IMR-90 (cell line): ENCODE data around the gene NOXA1. TPM values are rescaled to one million over a fixed set of nuclear protein-coding genes. Genes with fewer than 3 reads are reported as not detected.
A peak's percentile ranks its signal among the peaks of the same experiment; 100 is the strongest.

Experiments
- ATAC-seq: fragments of 200-7000 bp; cut with Tn5 transposase; 2 replicates; pipeline ENCODE4 v1.9.1; 2020; ENCODE audit warnings: low read depth, mild to moderate bottlenecking, moderate library complexity
- BruUV-seq: library from RNA; stranded (reverse); fragments of 400-500 nt; replicated peaks from 2 replicates; lab custom pipeline; 2021; lab: Mats Ljungman, UMichigan
- CTCF ChIA-PET: fragments of 300-600 bp; formaldehyde crosslinking; extraction: SDS; loops from one replicate; lab custom pipeline; 2021; ENCODE audit warnings: antibody characterized with exemption; lab: Yijun Ruan, JAX
- POLR2A ChIA-PET: fragments of 300-600 bp; sonication (Branson Sonifier 250); formaldehyde crosslinking; loops from one replicate; lab custom pipeline; 2022; ENCODE audit warnings: antibody characterized with exemption; ENCODE audit not compliant: unreplicated experiment; lab: Charles Lee
- DNase-seq: peaks from one replicate; pipeline ENCODE4 v3.0.0; 2013
- H2AFZ ChIP-seq: replicated peaks from 2 replicates; pipeline ENCODE3; 2013; ENCODE audit warnings: low read length, mild to moderate bottlenecking; ENCODE audit not compliant: poor library complexity
- H2AK5ac ChIP-seq: 2 replicates; pipeline ENCODE4 v1.6.1; 2013; ENCODE audit warnings: low read depth, low read length, inconsistent platforms
- H2AK9ac ChIP-seq: replicated peaks from 2 replicates; pipeline ENCODE3; 2013; ENCODE audit warnings: mild to moderate bottlenecking, low read depth, low read length, moderate library complexity; ENCODE audit not compliant: poor library complexity
- H2BK120ac ChIP-seq: 2 replicates; pipeline ENCODE4 v1.6.1; 2013; ENCODE audit warnings: low read depth, low read length, inconsistent platforms
- H2BK15ac ChIP-seq: 3 replicates; pipeline ENCODE4 v1.6.1; 2013; ENCODE audit warnings: low read depth, low read length, inconsistent platforms
- H2BK20ac ChIP-seq: 2 replicates; pipeline ENCODE4 v1.6.1; 2013; ENCODE audit warnings: low read depth, mild to moderate bottlenecking, inconsistent platforms, low read length, moderate library complexity
- H2BK5ac ChIP-seq: 2 replicates; pipeline ENCODE4 v1.6.1; 2013; ENCODE audit warnings: mild to moderate bottlenecking, low read depth, low read length, inconsistent platforms; ENCODE audit not compliant: poor library complexity, severe bottlenecking
- H3K14ac ChIP-seq: replicated peaks from 2 replicates; pipeline ENCODE4 v1.6.1; 2013; ENCODE audit warnings: low read depth, low read length, inconsistent platforms
- H3K18ac ChIP-seq: 2 replicates; pipeline ENCODE4 v1.6.1; 2013; ENCODE audit warnings: low read depth, low read length, control low read depth
- H3K23ac ChIP-seq: 2 replicates; pipeline ENCODE4 v1.6.1; 2013; ENCODE audit warnings: low read depth, low read length, inconsistent platforms
- H3K27ac ChIP-seq: 2 replicates; pipeline ENCODE4 v1.5.1; 2013; ENCODE audit warnings: mild to moderate bottlenecking, control low read depth, low read length; ENCODE audit not compliant: insufficient read depth
- H3K27me3 ChIP-seq: 2 replicates; pipeline ENCODE4 v1.6.1; 2013; ENCODE audit warnings: low read length; ENCODE audit not compliant: control insufficient read depth, insufficient read depth
- H3K36me3 ChIP-seq: 2 replicates; pipeline ENCODE4 v1.6.1; 2013; ENCODE audit warnings: low read length, mixed read lengths; ENCODE audit not compliant: control insufficient read depth, insufficient read depth
- H3K4ac ChIP-seq: 2 replicates; pipeline ENCODE4 v1.6.1; 2013; ENCODE audit warnings: low read depth, low read length, inconsistent platforms
- H3K4me1 ChIP-seq: 2 replicates; pipeline ENCODE4 v1.6.1; 2013; ENCODE audit warnings: low read length, mixed read lengths; ENCODE audit not compliant: control insufficient read depth, insufficient read depth
- H3K4me2 ChIP-seq: 2 replicates; pipeline ENCODE4 v1.6.1; 2013; ENCODE audit warnings: low read depth, mild to moderate bottlenecking, control low read depth, low read length, moderate library complexity
- H3K4me3 ChIP-seq: 2 replicates; pipeline ENCODE4 v1.5.1; 2013; ENCODE audit warnings: low read depth, mild to moderate bottlenecking, control low read depth, low read length, moderate library complexity; ENCODE audit not compliant: insufficient read depth
- H3K56ac ChIP-seq: 2 replicates; pipeline ENCODE4 v1.6.1; 2013; ENCODE audit warnings: low read length, inconsistent platforms; ENCODE audit not compliant: insufficient read depth; ENCODE audit errors: extremely low read depth
- H3K79me1 ChIP-seq, 2 experiments: 2 replicates each; pipeline ENCODE4 v1.6.1; 2013; ENCODE audit warnings: low read length in 2 of 2, inconsistent platforms in 1 of 2, low read depth in 1 of 2
- H3K9ac ChIP-seq: 2 replicates; pipeline ENCODE4 v1.6.1; 2013; ENCODE audit warnings: low read depth, low read length, control low read depth
- H3K9me1 ChIP-seq: 2 replicates; pipeline ENCODE4 v1.6.1; 2013; ENCODE audit warnings: low read length, inconsistent platforms; ENCODE audit not compliant: insufficient read depth
- H3K9me3 ChIP-seq: 2 replicates; pipeline ENCODE4 v1.6.1; 2013; ENCODE audit warnings: low read length; ENCODE audit not compliant: control insufficient read depth, insufficient read depth
- H4K20me1 ChIP-seq: 2 replicates; pipeline ENCODE4 v1.6.1; 2013; ENCODE audit warnings: low read length, inconsistent platforms; ENCODE audit not compliant: insufficient read depth
- H4K5ac ChIP-seq: 2 replicates; pipeline ENCODE4 v1.6.1; 2013; ENCODE audit warnings: mild to moderate bottlenecking, low read depth, low read length, control low read depth
- H4K8ac ChIP-seq, 2 experiments: 2 replicates each; pipeline ENCODE4 v1.6.1; 2013; ENCODE audit warnings: low read depth in 2 of 2, low read length in 2 of 2, control low read depth in 1 of 2, inconsistent platforms in 1 of 2
- H4K91ac ChIP-seq: 2 replicates; pipeline ENCODE4 v1.6.1; 2013; ENCODE audit warnings: low read depth, low read length, inconsistent platforms; ENCODE audit not compliant: insufficient read depth
- CEBPB ChIP-seq: IDR thresholded peaks from 2 replicates; pipeline ENCODE4 v1.6.1; 2012; ENCODE audit warnings: low read depth, low read length, improper control_type of control experiment
- CTCF ChIP-seq: conservative IDR thresholded peaks from 2 replicates; pipeline ENCODE4 v1.5.1; 2012; ENCODE audit warnings: mild to moderate bottlenecking, low read depth, low read length, improper control_type of control experiment
- MAZ ChIP-seq: IDR thresholded peaks from 2 replicates; pipeline ENCODE4 v1.6.1; 2012; ENCODE audit warnings: low read depth, mild to moderate bottlenecking, low read length, improper control_type of control experiment, moderate library complexity, borderline replicate concordance
- RCOR1 ChIP-seq: IDR thresholded peaks from 2 replicates; pipeline ENCODE4 v1.6.1; 2012; ENCODE audit warnings: mild to moderate bottlenecking, low read length, improper control_type of control experiment; ENCODE audit not compliant: insufficient replicate concordance
- SMC3 ChIP-seq: fragments of 150-350 bp; IDR thresholded peaks from 2 replicates; pipeline ENCODE4 v1.6.1; 2016; ENCODE audit warnings: low read depth, mild to moderate bottlenecking, antibody characterized with exemption, low read length, moderate library complexity
- WGBS, 2 experiments: methylation state at CpG; one replicate each; pipeline versions ENCODE4 v1.1.5 to v1.1.7; 2013; ENCODE audit warnings: missing lambda C conversion rate in 2 of 2; ENCODE audit not compliant: insufficient read length in 1 of 2; ENCODE audit errors: extremely low coverage in 2 of 2; 5-methylcytosine and 5-hydroxymethylcytosine counted together
- dilution Hi-C: fragments of 300-500 bp; cut with HindIII; formaldehyde crosslinking; loops from one replicate; pipeline ENCODE4 v1.14.3; 2018; ENCODE audit warnings: low sequenced_read_pairs; ENCODE audit not compliant: unreplicated experiment
- in situ Hi-C: fragments of 300-500 bp; cut with MboI; formaldehyde crosslinking; loops from 3 replicates; pipeline ENCODE4 v1.14.3; 2019; ENCODE audit warnings: low sequenced_read_pairs, inconsistent platforms, mixed read lengths
- intact Hi-C: fragments of 100-400 bp; cut with micrococcal nuclease; formaldehyde crosslinking; loops from 2 replicates; pipeline ENCODE4 v1.10.0; 2022
- polyA plus RNA-seq, 3 experiments: library from polyadenylated mRNA; depleted of rRNA; stranded (reverse); fragments of >200 nt; gene quantifications; 2 replicates each; pipeline ENCODE4 v1.2.3, GENCODE V29; 2012; ENCODE audit warnings: low replicate concordance in 1 of 3
- total RNA-seq: library from RNA; depleted of rRNA; stranded (reverse); fragments of >200 nt; gene quantifications from 2 replicates; pipeline ENCODE4 v1.2.3, GENCODE V29; 2012
- TF ChIP-seq, protein P1 (sequence below): fragments of 150-350 bp; IDR thresholded peaks from 2 replicates; pipeline ENCODE4 v1.6.1; 2016; ENCODE audit warnings: low read depth, mild to moderate bottlenecking, low read length, moderate library complexity, borderline replicate concordance

Gene NOXA1
- total and polyA plus RNA-seq, 2 of the 4 experiments (the other 2 are of a cell fraction), result 0.17 TPM; not detected in 1

DNA sequence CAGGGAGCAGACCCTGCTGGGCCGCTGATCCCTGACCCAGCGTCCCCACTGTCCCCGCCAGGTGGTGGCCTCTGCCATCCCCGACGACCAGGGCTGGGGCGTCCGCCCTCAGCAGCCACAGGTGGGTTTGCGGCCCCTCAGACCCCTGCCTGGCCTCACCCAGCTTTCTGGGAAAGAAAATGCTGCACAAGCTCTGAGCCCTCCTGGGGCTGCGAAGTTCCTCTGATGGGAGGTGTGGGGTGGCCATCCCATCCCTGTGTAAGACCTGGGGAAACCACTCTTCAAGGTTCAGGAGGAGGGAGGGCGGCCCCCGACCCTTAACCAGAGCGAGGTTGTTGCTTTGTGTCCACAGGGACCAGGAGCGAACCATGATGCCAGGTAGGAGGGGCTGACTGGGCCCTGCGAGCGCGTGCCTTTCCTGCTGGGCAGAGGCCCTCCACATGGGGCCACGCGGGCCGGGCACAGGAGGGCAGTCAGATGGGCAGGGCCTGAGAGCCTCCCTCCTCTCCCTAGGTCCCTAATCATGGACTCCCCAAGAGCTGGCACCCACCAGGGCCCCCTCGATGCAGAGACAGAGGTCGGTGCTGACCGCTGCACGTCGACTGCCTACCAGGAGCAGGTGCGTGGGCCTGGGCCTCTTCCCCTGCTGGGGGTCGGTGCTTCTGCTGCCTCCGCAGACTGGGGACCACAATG, 7.7 kb downstream of the NOXA1 start:
- no peaks in the 10 kb centered on the region for H3K9me3 ChIP-seq
- H3K14ac ChIP-seq, result no peak overlapping the region
- dilution Hi-C loops (no loop called here), in situ Hi-C loops (no loop called here), intact Hi-C loops (no loop called here)
- H3K27ac ChIP-seq, result no peak overlapping the region
- H2AK9ac ChIP-seq, result no peak overlapping the region
- H3K4me2 ChIP-seq, result no peak overlapping the region
- no peaks in the 10 kb centered on the region for H4K20me1 ChIP-seq
- no peak overlapping the region for H4K5ac ChIP-seq
- no peak overlapping the region for H3K56ac ChIP-seq
- DNase-seq (no peak), ATAC-seq (no peak)
- no peak overlapping the region for H2AK5ac ChIP-seq
- H4K8ac ChIP-seq, result no peak overlapping the region
- H3K23ac ChIP-seq, result no peak overlapping the region
- no peak overlapping the region for H3K4ac ChIP-seq
- ChIA-PET CTCF (no interaction called here), POLR2A (no interaction called here)
- H2AFZ ChIP-seq, result peak overlapping the region; percentile 23
- H3K18ac ChIP-seq, result no peak overlapping the region
- H3K79me1 ChIP-seq, result no peaks in the 10 kb centered on the region
- H2BK20ac ChIP-seq, result no peak overlapping the region
- no peak overlapping the region for H2BK120ac ChIP-seq
- no peaks in the 10 kb centered on the region for H3K27me3 ChIP-seq
- H3K36me3 ChIP-seq, result no peaks in the 10 kb centered on the region
- H3K4me1 ChIP-seq, result peaks cover 5% of the 10 kb centered on the region
- no peak overlapping the region for H2BK5ac ChIP-seq
- WGBS, 2 experiments, result no CpG with 5 or more reads among the region's 27 CpGs
- no peak overlapping the region for H4K91ac ChIP-seq
- TF ChIP-seq CTCF (no peak), RCOR1 (no peak), CEBPB (no peak), MAZ (no peak), SMC3 (no peak)
- TF ChIP-seq, protein P1, sequence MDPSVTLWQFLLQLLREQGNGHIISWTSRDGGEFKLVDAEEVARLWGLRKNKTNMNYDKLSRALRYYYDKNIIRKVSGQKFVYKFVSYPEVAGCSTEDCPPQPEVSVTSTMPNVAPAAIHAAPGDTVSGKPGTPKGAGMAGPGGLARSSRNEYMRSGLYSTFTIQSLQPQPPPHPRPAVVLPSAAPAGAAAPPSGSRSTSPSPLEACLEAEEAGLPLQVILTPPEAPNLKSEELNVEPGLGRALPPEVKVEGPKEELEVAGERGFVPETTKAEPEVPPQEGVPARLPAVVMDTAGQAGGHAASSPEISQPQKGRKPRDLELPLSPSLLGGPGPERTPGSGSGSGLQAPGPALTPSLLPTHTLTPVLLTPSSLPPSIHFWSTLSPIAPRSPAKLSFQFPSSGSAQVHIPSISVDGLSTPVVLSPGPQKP, result no peak
- no TSS peak for BruUV-seq
- no peak overlapping the region for H3K9ac ChIP-seq
- no peaks in the 10 kb centered on the region for H3K9me1 ChIP-seq
- no peak overlapping the region for H2BK15ac ChIP-seq
- no peak overlapping the region for H3K4me3 ChIP-seq
